PFSK-1 (cell line): ENCODE data around the gene WWC2.

Experiments
- FOXP2 ChIP-seq: optimal IDR thresholded peaks from 2 replicates; pipeline ENCODE3; 2011; ENCODE audit warnings: borderline replicate concordance, control low read depth, inconsistent platforms; ENCODE audit not compliant: insufficient read depth; ENCODE audit errors: extremely low read length, extremely low read depth
- POLR2AphosphoS5 ChIP-seq: IDR thresholded peaks from 2 replicates; pipeline ENCODE4 v1.6.1; 2012; ENCODE audit warnings: low read depth, mild to moderate bottlenecking, control low read depth, low read length, moderate library complexity
- REST ChIP-seq, 2 experiments: IDR thresholded peaks; 2 replicates each; pipeline versions ENCODE4 v1.6.1 to v1.8.0; 2011 to 2012; ENCODE audit warnings: low read depth in 2 of 2, low read length in 2 of 2, control low read depth in 1 of 2, inconsistent platforms in 1 of 2, mild to moderate bottlenecking in 1 of 2, moderate library complexity in 1 of 2; ENCODE audit not compliant: insufficient read depth in 1 of 2

GRCh38 chr4:183347146-183347545, 248.1 kb downstream of the WWC2 start:
- TF ChIP-seq FOXP2, result no peak
- TF ChIP-seq POLR2AphosphoS5, result no peak
- no peak for TF ChIP-seq REST (IDR thresholded peaks at IDR 0.05; ENCODE audit: insufficient read depth in 1 of 2, low read depth in 2 of 2, low read length in 2 of 2)
